PFSK-1 (cell line): ENCODE data around the gene FURIN.

Experiments
- SIN3A ChIP-seq: IDR thresholded peaks from 2 replicates; pipeline ENCODE4 v1.6.1; 2012; ENCODE audit warnings: mild to moderate bottlenecking, low read length, moderate library complexity, borderline replicate concordance; ENCODE audit not compliant: insufficient read depth
- TF ChIP-seq, protein P1 (sequence below), 2 experiments: IDR thresholded peaks; 2 replicates each; pipeline versions ENCODE4 v1.6.1 to v1.8.0; 2011 to 2012; ENCODE audit warnings: low read depth in 2 of 2, low read length in 2 of 2, control low read depth in 1 of 2, inconsistent platforms in 1 of 2, mild to moderate bottlenecking in 1 of 2, moderate library complexity in 1 of 2; ENCODE audit not compliant: insufficient read depth in 1 of 2

DNA sequence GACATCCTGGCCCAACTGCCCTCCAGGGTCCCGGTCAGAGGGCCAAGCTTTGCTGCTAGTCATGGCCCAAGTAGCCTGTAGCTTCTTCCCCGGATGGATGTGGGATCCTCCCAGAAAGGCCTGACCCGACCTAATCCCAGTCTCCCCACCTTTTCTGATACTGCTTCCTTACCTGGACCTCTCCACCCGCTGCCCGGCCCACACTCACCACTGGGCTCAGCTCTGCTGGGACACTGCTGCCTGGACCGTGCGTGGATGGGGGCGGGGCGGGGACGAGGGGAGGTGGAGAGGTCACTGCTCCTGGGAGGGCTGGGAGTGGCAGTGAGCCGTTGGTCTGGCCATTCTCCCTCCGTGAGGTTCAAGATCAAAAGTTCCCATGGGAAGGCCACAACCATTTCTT lies 40.3 kb upstream of the FURIN start:
- TF ChIP-seq SIN3A: no peak
- TF ChIP-seq, protein P1, sequence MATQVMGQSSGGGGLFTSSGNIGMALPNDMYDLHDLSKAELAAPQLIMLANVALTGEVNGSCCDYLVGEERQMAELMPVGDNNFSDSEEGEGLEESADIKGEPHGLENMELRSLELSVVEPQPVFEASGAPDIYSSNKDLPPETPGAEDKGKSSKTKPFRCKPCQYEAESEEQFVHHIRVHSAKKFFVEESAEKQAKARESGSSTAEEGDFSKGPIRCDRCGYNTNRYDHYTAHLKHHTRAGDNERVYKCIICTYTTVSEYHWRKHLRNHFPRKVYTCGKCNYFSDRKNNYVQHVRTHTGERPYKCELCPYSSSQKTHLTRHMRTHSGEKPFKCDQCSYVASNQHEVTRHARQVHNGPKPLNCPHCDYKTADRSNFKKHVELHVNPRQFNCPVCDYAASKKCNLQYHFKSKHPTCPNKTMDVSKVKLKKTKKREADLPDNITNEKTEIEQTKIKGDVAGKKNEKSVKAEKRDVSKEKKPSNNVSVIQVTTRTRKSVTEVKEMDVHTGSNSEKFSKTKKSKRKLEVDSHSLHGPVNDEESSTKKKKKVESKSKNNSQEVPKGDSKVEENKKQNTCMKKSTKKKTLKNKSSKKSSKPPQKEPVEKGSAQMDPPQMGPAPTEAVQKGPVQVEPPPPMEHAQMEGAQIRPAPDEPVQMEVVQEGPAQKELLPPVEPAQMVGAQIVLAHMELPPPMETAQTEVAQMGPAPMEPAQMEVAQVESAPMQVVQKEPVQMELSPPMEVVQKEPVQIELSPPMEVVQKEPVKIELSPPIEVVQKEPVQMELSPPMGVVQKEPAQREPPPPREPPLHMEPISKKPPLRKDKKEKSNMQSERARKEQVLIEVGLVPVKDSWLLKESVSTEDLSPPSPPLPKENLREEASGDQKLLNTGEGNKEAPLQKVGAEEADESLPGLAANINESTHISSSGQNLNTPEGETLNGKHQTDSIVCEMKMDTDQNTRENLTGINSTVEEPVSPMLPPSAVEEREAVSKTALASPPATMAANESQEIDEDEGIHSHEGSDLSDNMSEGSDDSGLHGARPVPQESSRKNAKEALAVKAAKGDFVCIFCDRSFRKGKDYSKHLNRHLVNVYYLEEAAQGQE (IDR thresholded peaks at IDR 0.05; ENCODE audit: insufficient read depth in 1 of 2, low read depth in 2 of 2, low read length in 2 of 2): no peak
